Measurements from ENCODE around the gene TAF15. TPM values are rescaled to one million over a fixed set of nuclear protein-coding genes. Genes with fewer than 3 reads are reported as not detected.

The TAF15 gene
- total RNA-seq, 2 experiments from 2014 or later: 309 to 319 TPM

DNA sequence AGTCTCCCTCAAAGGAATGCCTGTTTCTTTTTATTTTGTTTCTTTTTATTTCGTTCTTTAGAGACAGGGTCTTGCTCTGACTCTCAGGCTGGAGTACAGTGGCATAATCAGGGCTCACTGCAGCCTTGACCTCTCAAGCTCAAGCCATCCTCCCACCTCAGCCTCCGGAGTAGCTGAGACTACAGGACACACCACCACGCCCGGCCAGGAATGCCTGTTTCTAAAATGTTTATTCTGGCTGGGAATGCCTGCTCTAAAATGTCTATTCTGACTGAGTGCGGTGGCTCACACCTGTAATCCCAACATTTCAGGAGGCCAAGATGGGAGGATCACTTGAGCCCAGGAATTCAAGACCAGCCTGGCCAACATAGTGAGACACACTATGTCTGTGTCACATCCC is 11.4 kb upstream of the TAF15 start:
- Mint-ChIP-seq H3K9me3 (no peaks in the 10 kb centered on the region), H3K36me3 (ENCODE audit: low read depth) (no peaks in the 10 kb centered on the region), H3K27me3 (peaks cover 20% of the 10 kb centered on the region), H3K4me3 (no peak overlapping the region), H3K4me1 (ENCODE audit: low read depth) (peaks cover 36% of the 10 kb centered on the region), H3K27ac (no peak overlapping the region)
- TF ChIP-seq, protein P1, sequence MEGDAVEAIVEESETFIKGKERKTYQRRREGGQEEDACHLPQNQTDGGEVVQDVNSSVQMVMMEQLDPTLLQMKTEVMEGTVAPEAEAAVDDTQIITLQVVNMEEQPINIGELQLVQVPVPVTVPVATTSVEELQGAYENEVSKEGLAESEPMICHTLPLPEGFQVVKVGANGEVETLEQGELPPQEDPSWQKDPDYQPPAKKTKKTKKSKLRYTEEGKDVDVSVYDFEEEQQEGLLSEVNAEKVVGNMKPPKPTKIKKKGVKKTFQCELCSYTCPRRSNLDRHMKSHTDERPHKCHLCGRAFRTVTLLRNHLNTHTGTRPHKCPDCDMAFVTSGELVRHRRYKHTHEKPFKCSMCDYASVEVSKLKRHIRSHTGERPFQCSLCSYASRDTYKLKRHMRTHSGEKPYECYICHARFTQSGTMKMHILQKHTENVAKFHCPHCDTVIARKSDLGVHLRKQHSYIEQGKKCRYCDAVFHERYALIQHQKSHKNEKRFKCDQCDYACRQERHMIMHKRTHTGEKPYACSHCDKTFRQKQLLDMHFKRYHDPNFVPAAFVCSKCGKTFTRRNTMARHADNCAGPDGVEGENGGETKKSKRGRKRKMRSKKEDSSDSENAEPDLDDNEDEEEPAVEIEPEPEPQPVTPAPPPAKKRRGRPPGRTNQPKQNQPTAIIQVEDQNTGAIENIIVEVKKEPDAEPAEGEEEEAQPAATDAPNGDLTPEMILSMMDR (IDR thresholded peaks at IDR 0.05): no peak
- intact Hi-C loops (cut with micrococcal nuclease): no loop called here
- ChIA-PET CTCF (interaction anchor here (4.4 to 9.6 kb wide), 2 partner anchors 10 to 35 kb away, joined by 23 to 104 read pairs; partner anchors contain the start of gene TAF15), POLR2A (interaction anchor here (1.6 to 7.0 kb wide), 2 partner anchors 9 to 11 kb away, joined by 4 to 50 read pairs; partner anchors contain the start of gene TAF15)
- no peak for ATAC-seq
- no peak for DNase-seq

DNA sequence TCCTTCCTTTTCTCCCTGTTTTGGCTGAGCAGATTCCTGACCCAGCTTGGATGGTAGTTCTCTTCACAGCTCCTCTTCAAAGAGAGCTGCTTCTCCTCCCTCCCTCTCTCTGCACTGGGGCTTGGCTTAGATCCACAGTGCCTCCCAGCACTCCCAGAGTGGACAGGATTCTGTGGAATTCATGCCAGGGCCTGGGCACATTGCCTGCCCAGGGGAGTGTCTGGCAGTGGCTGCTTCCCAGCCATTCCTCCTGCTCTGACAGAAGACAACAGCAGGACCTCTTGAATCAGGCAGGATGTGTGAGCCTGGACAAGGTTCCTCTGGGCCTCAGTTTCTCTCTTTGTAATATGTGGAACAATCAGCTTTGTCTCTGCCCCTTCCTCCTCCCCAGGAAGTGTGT is 9.3 kb upstream of the TAF15 start:
- ChIA-PET POLR2A (interaction anchor here (0.7 to 1.1 kb wide), 2 partner anchors 9 to 36 kb away, joined by 3 read pairs; partner anchors contain the start of gene TAF15), CTCF (interaction anchor here (1.8 to 9.6 kb wide), 4 partner anchors 9 to 37 kb away, joined by 4 to 104 read pairs (median 10); partner anchors contain the start of gene TAF15)
- no peaks in the 10 kb centered on the region for H3K9me3 Mint-ChIP-seq
- no peaks in the 10 kb centered on the region for H3K36me3 Mint-ChIP-seq (ENCODE audit: low read depth)
- ATAC-seq (no peak), DNase-seq (no peak)
- intact Hi-C loops (cut with micrococcal nuclease): no loop called here
- no peak overlapping the region for H3K27ac Mint-ChIP-seq
- no peak overlapping the region for H3K4me3 Mint-ChIP-seq
- TF ChIP-seq, protein P1 (IDR thresholded peaks at IDR 0.05): no peak
- H3K27me3 Mint-ChIP-seq: peaks cover 12% of the 10 kb centered on the region
- H3K4me1 Mint-ChIP-seq (ENCODE audit: low read depth): peaks cover 40% of the 10 kb centered on the region

DNA sequence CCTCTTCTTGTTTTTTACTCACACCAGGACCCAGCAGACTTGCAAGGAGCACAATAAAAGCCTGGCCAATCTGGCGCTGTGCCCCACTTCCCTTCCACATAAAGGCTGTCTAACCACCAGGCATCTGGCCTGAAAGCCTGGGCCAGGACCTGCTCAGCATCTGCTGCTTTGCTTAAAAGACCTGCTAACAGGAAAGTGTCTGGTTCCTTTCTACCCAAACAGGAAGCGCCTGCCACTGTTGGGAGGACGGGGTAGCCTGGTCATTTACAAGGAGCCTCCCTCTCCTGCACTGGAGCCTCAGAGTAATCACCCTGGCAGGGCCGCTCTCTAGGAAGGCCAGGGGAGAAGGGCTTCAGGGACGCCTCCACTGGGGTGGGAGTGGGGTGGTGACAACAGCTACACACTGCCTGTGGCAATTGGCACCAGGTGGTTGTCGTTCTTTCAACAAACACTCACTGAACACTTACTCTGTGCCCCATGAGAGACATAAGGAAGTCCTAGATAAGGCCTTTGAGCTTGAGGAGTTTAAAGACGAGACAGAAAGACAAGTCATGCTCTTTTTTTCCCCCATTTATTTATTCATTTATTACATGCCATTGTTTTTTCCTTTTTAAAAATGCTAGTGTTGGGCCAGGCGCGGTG is 7.6 kb upstream of the TAF15 start:
- Mint-ChIP-seq H3K9me3 (no peaks in the 10 kb centered on the region), H3K27me3 (peaks cover 4% of the 10 kb centered on the region), H3K4me3 (no peak overlapping the region), H3K36me3 (ENCODE audit: low read depth) (no peaks in the 10 kb centered on the region), H3K4me1 (ENCODE audit: low read depth) (peaks cover 40% of the 10 kb centered on the region), H3K27ac (peak overlapping the region; percentile 83)
- ATAC-seq (peak; percentile 5), DNase-seq (peak; percentile 25)
- intact Hi-C loops (cut with micrococcal nuclease): no loop called here
- ChIA-PET CTCF (interaction anchor here (0.7 to 1.1 kb wide), 2 partner anchors 37 to 53 kb away, joined by 3 to 11 read pairs; no protein-coding TSS in a partner anchor), POLR2A (no interaction called here)
- TF ChIP-seq, protein P1 (IDR thresholded peaks at IDR 0.05): no peak

DNA sequence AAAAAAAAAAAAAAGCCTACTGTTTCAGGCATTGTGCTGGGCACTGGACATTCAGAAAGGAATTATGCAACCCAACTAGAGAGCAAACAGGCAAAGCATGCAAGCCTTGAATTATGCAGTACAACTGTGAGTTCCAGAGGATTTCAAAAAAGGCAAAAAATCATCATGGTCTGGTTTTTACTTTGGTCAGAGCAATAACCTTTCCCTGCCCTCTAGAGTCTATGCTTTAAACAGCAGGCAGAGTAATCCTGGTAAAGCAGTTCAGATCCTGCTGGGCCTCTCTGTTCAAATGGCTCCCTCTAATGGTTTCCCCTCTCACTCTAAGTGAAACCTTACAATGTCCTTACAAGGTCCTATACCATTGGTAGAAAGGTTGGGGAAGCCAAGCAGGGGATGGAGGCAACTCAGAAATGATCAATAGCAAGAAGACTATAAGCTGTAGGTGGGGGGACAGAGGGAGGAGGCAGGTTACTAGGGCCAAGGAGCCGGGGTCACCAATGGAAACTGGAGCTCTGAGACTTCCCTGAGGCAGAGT is 4.6 kb upstream of the TAF15 start:
- Mint-ChIP-seq H3K27me3 (no peaks in the 10 kb centered on the region), H3K27ac (no peak overlapping the region), H3K4me1 (ENCODE audit: low read depth) (peaks cover 62% of the 10 kb centered on the region), H3K36me3 (ENCODE audit: low read depth) (no peaks in the 10 kb centered on the region), H3K9me3 (no peaks in the 10 kb centered on the region), H3K4me3 (no peak overlapping the region)
- TF ChIP-seq, protein P1 (IDR thresholded peaks at IDR 0.05): peak; percentile 91
- intact Hi-C loops (cut with micrococcal nuclease): loop anchor here (1.0 kb wide), 1 partner anchor 40 kb away; no protein-coding TSS in a partner anchor
- ChIA-PET POLR2A (interaction anchor here (0.8 to 2.2 kb wide), 2 partner anchors 11 to 41 kb away, joined by 4 to 8 read pairs; no protein-coding TSS in a partner anchor), CTCF (interaction anchor here (0.6 to 7.8 kb wide), 24 partner anchors 9 to 243 kb away, joined by 3 to 292 read pairs (median 4); partner anchors contain the start of genes C17orf50 and MMP28)
- ATAC-seq: peak; percentile 59
- peak; percentile 61 for DNase-seq
